Brain microvascular endothelial cell (primary cell): ENCODE results near the gene PAX3.
A peak's percentile ranks its signal among the peaks of the same experiment; 100 is the strongest.

Experiments
- DNase-seq: peaks from one replicate; pipeline ENCODE4 v3.0.0-alpha.2; 2020
- H3K27ac ChIP-seq: fragments of 250-450 bp; sonication (Bioruptor Pico); 2 replicates; pipeline ENCODE4 v1.5.1; 2020; ENCODE audit warnings: mild to moderate bottlenecking, moderate library complexity
- H3K27me3 ChIP-seq: fragments of 250-450 bp; sonication (Bioruptor Pico); replicated peaks from 2 replicates; pipeline ENCODE4 v1.5.1; 2020; ENCODE audit warnings: mild to moderate bottlenecking
- H3K36me3 ChIP-seq: fragments of 250-450 bp; sonication (Bioruptor Pico); replicated peaks from 2 replicates; pipeline ENCODE4 v1.5.1; 2020; ENCODE audit warnings: mild to moderate bottlenecking
- H3K4me3 ChIP-seq: 2 replicates; pipeline ENCODE4 v1.5.1; 2011; ENCODE audit warnings: low read depth, mild to moderate bottlenecking, control low read depth, low read length, moderate library complexity
- in situ Hi-C: cut with HindIII; loops from 2 replicates; pipeline ENCODE4 v1.10.0; 2017; ENCODE audit warnings: low sequenced_read_pairs, low pct_ligation_motif_present
- TF ChIP-seq, protein P1 (sequence below): IDR thresholded peaks from 2 replicates; pipeline ENCODE4 v1.5.1; 2011; ENCODE audit warnings: low read depth, mild to moderate bottlenecking, moderate library complexity, low read length, control low read depth, inconsistent platforms; ENCODE audit errors: missing control alignments

PAX3 gene

DNA sequence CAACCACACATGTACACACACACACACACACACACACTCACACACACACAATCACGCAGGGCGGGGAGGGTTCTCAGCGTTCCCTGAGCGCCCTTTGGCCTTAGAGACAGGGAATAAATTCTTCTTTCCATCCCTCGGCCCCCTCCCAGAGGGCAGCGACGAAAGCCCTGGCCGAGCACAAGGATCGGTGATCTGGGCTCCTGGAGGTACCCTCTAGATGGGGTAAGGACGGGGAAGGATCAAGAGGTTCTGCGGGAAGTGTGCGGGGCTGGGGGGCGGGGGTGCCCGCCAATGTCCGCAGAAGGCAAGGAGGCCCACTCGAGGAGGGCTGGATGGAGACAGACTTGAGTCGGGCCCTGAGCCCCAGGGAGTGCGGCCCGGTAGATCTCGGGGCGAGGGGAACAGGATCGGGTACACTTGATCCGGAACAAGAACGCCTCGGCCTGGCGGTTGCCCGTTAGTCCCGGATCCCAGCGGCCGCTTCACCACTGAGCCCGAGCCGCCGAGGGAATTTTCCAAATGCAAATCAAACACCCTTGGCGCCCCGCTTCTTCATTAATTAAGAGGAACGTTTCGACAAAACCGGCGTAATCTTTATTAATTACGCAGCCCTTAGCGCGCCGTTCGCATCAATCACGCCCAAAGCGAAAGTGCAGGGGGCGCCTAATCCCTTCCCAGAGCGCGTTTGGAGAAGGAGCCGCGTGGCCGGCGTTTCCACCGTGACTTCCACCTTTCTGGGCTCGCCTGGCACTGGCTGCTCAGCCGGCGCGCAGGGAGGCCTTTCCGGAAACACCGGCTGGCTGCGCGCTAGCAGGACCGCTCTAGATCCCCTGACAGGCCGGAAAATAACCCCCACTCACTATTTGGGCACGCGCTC is 7.0 kb upstream of the PAX3 start:
- no peaks in the 10 kb centered on the region for H3K36me3 ChIP-seq
- TF ChIP-seq, protein P1, sequence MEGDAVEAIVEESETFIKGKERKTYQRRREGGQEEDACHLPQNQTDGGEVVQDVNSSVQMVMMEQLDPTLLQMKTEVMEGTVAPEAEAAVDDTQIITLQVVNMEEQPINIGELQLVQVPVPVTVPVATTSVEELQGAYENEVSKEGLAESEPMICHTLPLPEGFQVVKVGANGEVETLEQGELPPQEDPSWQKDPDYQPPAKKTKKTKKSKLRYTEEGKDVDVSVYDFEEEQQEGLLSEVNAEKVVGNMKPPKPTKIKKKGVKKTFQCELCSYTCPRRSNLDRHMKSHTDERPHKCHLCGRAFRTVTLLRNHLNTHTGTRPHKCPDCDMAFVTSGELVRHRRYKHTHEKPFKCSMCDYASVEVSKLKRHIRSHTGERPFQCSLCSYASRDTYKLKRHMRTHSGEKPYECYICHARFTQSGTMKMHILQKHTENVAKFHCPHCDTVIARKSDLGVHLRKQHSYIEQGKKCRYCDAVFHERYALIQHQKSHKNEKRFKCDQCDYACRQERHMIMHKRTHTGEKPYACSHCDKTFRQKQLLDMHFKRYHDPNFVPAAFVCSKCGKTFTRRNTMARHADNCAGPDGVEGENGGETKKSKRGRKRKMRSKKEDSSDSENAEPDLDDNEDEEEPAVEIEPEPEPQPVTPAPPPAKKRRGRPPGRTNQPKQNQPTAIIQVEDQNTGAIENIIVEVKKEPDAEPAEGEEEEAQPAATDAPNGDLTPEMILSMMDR: peak; percentile 1
- H3K27me3 ChIP-seq: peaks cover 100% of the 10 kb centered on the region
- no peak for DNase-seq
- H3K27ac ChIP-seq: no peak overlapping the region
- in situ Hi-C loops: no loop called here
- peak overlapping the region; percentile 46 for H3K4me3 ChIP-seq

DNA sequence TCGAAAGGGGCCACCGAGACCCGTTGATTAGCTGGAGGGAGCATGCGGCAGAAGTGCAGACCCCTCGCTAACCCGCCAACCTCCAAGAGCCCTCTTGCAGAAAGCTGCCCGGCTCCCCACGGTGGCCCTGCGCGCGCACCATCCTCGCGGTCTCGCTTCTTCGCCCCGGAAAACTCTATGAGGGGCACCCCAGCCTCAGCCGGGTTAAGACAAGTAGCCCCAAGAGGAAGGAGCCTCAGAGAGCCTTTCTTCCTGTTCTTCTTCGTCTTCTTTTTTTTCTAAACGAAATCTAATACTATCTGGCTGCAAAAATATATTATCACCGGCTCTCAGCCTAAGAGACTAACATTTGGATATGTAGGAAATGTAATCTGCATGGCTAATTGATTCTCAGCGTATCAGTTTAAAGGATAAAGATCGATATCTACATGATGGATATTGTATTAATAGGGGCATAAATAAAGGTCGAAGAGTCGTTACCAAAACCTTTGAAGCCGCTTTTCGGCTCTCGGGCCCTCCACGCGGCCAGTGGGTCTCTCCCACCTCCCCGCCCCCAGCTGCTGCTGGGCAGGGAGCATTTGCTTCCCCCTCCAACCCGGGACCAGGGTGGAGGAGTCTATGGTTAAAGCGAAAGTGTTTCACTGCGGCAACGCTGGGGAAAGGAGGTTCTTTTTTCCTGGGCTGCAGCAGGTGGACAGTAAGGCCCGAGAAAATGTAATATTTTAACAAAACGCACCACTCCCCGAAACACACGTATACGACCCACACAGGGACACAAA is 6.1 kb upstream of the PAX3 start:
- Histone ChIP-seq H3K36me3 (no peaks in the 10 kb centered on the region), H3K27me3 (peaks cover 96% of the 10 kb centered on the region), H3K27ac (no peak overlapping the region), H3K4me3 (no peak overlapping the region)
- DNase-seq: no peak
- in situ Hi-C loops: no loop called here
- TF ChIP-seq, protein P1: no peak

DNA sequence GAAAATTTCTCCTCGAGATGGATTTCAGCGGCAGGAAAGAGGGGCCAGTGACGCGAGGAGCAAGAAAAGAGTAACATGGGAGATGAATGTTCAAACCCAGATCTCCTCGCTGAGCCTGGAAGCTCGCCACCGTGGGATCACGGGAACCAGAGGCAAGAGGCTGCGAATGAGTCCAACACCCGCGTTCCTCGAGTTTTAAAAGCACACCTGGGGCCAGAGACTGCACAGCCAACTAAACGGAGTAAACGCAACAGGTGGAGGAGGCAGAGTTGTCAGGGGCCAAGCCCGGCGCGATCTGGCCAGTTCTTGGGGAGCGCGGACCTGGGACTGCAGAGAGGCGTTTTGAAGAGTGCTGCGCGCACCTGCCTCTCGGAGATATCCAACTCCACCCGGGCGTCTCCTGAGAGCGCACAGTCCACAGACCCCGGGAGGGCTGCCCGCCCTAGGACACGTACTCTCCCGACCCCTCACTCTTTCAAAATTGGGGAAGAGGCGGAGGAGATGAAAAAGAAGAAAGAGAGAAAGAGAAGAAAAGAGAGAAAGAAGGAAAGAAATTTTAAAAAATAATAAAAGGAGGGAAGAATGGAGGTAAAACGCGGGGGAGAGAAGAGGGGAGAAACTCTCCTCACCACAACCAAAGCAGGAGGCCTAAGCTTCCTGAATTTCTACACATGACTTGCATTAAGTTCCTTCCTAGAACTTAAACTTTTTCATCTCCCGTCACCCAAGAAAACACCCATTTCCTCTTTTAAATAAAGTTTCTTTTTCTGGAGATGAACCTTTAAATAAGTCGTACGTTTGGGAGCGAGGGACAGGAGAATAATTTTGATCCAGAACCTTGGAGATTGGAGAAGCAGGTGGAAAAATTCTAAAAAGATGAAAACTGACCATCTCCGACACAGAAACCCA is 5.3 kb upstream of the PAX3 start:
- H3K4me3 ChIP-seq: no peak overlapping the region
- in situ Hi-C loops: no loop called here
- no peak overlapping the region for H3K27ac ChIP-seq
- H3K27me3 ChIP-seq: peaks cover 94% of the 10 kb centered on the region
- no peaks in the 10 kb centered on the region for H3K36me3 ChIP-seq
- DNase-seq: no peak
- TF ChIP-seq, protein P1: no peak

DNA sequence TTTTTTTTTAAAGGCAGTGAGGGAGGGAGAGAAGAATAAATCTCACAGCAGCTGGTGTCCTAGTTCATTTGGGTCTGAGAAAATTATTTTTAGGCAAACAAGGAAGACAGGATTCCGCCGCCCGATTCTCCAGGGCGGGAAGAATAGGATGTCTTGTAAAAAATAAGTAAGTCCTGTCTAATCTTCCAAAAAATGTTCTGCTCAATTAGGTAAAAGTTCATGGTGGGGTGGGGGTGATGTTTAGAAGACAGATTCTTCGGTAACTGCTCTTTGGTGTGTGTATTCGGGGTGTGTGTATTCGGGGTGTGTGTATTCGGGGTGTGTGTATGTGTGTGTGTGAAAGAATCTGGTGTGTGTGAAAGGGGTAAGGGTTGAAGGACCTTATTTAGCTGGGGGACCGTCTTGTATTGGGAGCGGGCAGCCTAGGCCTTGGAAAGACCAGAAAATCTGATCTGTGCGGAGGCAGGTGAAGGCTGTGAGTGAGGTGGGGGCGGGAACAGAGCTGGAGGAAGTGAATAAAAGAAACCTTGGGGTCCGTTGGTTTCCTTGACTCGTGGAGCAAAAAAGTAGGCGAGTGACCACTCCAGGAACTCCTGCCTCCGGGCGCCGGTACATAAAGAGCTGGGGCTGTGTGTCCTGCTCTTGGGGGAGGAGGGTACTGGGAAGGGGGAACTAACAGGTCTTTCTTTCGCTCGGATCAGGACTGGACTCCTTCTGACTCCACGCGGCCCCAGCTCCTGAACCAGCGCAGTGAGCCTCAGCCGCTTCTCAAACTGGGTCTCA is 4.4 kb upstream of the PAX3 start:
- no peak for DNase-seq
- no peak overlapping the region for H3K27ac ChIP-seq
- H3K4me3 ChIP-seq: no peak overlapping the region
- H3K36me3 ChIP-seq: no peaks in the 10 kb centered on the region
- TF ChIP-seq, protein P1: no peak
- in situ Hi-C loops: no loop called here
- H3K27me3 ChIP-seq: peaks cover 94% of the 10 kb centered on the region
